IPS DF 6.9 (cell line): ENCODE measurements around the gene TCF7L1.
A peak's percentile ranks its signal among the peaks of the same experiment; 100 is the strongest.

Experiments used
- DNase-seq: peaks from one replicate; pipeline ENCODE4 v3.0.0-alpha.2; 2013; ENCODE audit warnings: low read depth, low spot score
- H3K27ac ChIP-seq: one replicate; pipeline ENCODE4 v1.5.1; 2013; ENCODE audit warnings: low read length, control low read depth
- H3K27me3 ChIP-seq: 2 replicates; pipeline ENCODE4 v1.6.1; 2013; ENCODE audit warnings: mild to moderate bottlenecking, low read length; ENCODE audit not compliant: control insufficient read depth, insufficient read depth
- H3K36me3 ChIP-seq: 2 replicates; pipeline ENCODE4 v1.6.1; 2013; ENCODE audit warnings: low read length; ENCODE audit not compliant: control insufficient read depth, insufficient read depth
- H3K4me1 ChIP-seq: 2 replicates; pipeline ENCODE4 v1.6.1; 2013; ENCODE audit warnings: low read length; ENCODE audit not compliant: control insufficient read depth, insufficient read depth
- H3K4me3 ChIP-seq: 2 replicates; pipeline ENCODE4 v1.5.1; 2013; ENCODE audit warnings: mild to moderate bottlenecking, low read length
- H3K9me3 ChIP-seq: 2 replicates; pipeline ENCODE4 v1.6.1; 2013; ENCODE audit warnings: low read length, inconsistent platforms; ENCODE audit not compliant: control insufficient read depth, insufficient read depth
- WGBS: extraction: QIAGEN DNeasy Blood & Tissue Kit; methylation state at CpG from one replicate; pipeline ENCODE4 v1.1.7; 2013; ENCODE audit warnings: mixed read lengths, missing lambda C conversion rate; ENCODE audit not compliant: insufficient read length, insufficient coverage; 5-methylcytosine and 5-hydroxymethylcytosine counted together

TCF7L1 gene

DNA sequence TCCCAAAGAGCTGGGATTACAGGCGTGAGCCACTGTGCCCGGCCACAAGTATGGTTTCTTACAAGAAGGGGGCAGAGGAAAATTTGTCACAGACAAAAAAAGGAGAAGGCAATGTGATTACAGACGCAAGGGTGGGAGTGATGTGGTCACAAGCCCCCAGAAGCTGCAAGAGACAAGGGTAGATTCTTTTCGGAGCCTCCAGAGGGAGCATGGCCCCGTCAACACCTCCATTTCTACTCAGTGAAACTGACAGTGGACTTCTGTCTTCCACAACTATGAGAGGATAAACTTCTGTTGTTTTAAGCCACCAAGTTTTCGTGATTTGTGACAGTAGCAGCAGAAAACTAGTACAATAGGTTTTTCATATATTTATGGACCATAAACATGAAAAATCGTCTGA is 2.1 kb upstream of the TCF7L1 start:
- H3K4me1 ChIP-seq: peaks cover 3% of the 10 kb centered on the region; the same call in 1 of the 2 replicates
- H3K9me3 ChIP-seq: no peaks in the 10 kb centered on the region
- H3K27ac ChIP-seq: no peak overlapping the region
- H3K4me3 ChIP-seq: no peak overlapping the region
- H3K27me3 ChIP-seq: no peaks in the 10 kb centered on the region
- no peaks in the 10 kb centered on the region for H3K36me3 ChIP-seq
- no peak for DNase-seq
- no CpG with 5 or more reads among the region's 7 CpGs for WGBS

DNA sequence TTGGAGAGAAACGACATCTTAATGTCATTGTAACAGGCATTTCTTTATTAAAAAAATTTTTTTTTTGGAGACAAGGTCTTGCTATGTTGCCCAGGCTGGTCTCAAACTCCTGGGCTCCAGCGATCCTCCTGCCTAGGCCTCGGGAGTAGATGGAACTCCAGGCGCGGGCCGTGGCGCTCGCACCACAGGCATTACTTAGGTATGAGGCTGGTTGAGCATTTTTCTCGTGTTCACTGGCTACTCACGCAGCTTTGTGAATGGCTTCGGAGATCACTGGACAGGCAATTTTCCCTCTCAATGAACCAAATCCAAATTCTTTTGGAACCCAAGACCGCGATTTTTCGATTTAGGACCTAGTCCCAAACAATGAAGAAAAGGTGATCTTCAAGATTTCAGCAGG is 795 bp upstream of the TCF7L1 start:
- H3K4me1 ChIP-seq: peaks cover 5% of the 10 kb centered on the region; the same call in 1 of the 2 replicates
- H3K4me3 ChIP-seq: peak overlapping the region; percentile 95; the same call in 1 of the 2 replicates
- H3K36me3 ChIP-seq: no peaks in the 10 kb centered on the region
- no peak overlapping the region for H3K27ac ChIP-seq
- no peaks in the 10 kb centered on the region for H3K9me3 ChIP-seq
- no peak for DNase-seq
- WGBS: no CpG with 5 or more reads among the region's 14 CpGs
- no peaks in the 10 kb centered on the region for H3K27me3 ChIP-seq

DNA sequence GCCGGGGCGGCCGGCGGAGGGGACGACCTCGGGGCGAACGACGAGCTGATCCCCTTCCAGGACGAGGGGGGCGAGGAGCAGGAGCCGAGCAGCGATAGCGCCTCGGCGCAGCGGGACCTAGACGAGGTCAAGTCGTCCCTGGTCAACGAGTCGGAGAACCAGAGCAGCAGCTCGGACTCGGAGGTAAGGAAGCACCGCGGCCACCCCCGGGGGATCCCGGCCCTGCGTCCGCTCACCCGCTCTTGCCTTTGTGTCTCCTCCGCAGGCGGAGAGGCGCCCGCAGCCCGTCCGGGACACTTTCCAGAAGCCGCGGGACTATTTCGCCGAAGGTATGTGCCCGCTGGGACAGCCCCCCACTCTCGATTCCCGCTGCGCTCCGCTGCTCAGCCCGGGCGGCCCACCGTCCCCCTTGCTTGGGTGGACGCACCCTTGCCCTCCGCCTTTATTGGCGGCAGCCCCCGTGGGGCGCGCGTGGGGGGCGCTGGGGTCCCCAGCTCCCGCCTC is 611 bp downstream of the TCF7L1 start:
- no peak for DNase-seq
- H3K4me1 ChIP-seq: peaks cover 5% of the 10 kb centered on the region; the same call in 1 of the 2 replicates
- H3K27me3 ChIP-seq: no peaks in the 10 kb centered on the region
- no CpG with 5 or more reads among the region's 57 CpGs for WGBS
- peak overlapping the region; percentile 95 for H3K4me3 ChIP-seq
- H3K36me3 ChIP-seq: no peaks in the 10 kb centered on the region
- H3K9me3 ChIP-seq: no peaks in the 10 kb centered on the region
- no peak overlapping the region for H3K27ac ChIP-seq

DNA sequence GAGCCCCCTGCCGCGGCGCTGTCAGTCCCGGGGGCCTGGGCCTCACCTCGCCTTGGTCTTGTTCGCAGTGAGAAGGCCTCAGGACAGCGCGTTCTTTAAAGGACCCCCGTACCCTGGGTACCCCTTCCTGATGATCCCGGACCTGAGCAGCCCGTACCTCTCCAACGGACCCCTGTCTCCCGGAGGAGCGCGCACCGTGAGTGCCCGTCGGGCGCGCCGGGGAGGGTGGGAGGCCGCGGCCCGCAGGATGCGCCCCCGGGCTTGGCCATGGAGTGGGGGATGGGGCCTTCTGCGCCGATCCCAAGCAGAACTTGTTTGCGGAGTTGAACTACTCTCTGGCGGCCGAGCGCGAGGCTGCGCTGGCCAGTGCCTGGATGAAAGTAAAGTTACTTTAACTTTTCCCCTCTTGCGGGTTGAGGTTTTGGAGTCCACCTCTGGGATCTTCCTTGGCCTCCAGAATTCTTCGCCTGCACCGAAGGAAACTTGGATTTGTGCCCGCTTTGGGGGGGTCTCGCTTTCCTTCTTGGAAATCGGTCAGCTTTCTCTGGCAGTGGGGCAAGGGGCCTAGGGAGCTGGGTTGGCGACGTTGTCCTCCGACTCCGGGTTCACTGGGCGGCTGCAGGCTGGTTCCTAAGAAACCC is 1.2 kb downstream of the TCF7L1 start:
- H3K4me1 ChIP-seq: peaks cover 5% of the 10 kb centered on the region; the same call in 1 of the 2 replicates
- DNase-seq: no peak
- no peaks in the 10 kb centered on the region for H3K36me3 ChIP-seq
- no CpG with 5 or more reads among the region's 45 CpGs for WGBS
- no peaks in the 10 kb centered on the region for H3K9me3 ChIP-seq
- H3K27me3 ChIP-seq: no peaks in the 10 kb centered on the region
- H3K27ac ChIP-seq: peak overlapping the region; percentile 44
- H3K4me3 ChIP-seq: peak overlapping the region; percentile 95

GRCh38 chr2:85134896-85135659 is 1.9 kb downstream of the TCF7L1 start:
- H3K9me3 ChIP-seq: no peaks in the 10 kb centered on the region
- peaks cover 6% of the 10 kb centered on the region for H3K4me1 ChIP-seq
- peak; percentile 90 for DNase-seq
- no peaks in the 10 kb centered on the region for H3K36me3 ChIP-seq
- peak overlapping the region; percentile 95; the same call in 1 of the 2 replicates for H3K4me3 ChIP-seq
- H3K27ac ChIP-seq: peak overlapping the region; percentile 44
- no CpG with 5 or more reads among the region's 46 CpGs for whole genome bisulfite sequencing
- H3K27me3 ChIP-seq: no peaks in the 10 kb centered on the region

GRCh38 chr2:85135660-85135914 is 2.4 kb downstream of the TCF7L1 start:
- no peaks in the 10 kb centered on the region for H3K9me3 ChIP-seq
- no peaks in the 10 kb centered on the region for H3K27me3 ChIP-seq
- peak overlapping the region; percentile 95; the same call in 1 of the 2 replicates for H3K4me3 ChIP-seq
- WGBS: no CpG with 5 or more reads among the region's 4 CpGs
- no peak for DNase-seq
- H3K27ac ChIP-seq: no peak overlapping the region
- H3K4me1 ChIP-seq: peaks cover 7% of the 10 kb centered on the region
- H3K36me3 ChIP-seq: no peaks in the 10 kb centered on the region

- WGBS: no CpG with 5 or more reads among the region's 1 CpG
- Histone ChIP-seq H3K9me3 (no peaks in the 10 kb centered on the region), H3K4me3 (no peak overlapping the region), H3K27me3 (no peaks in the 10 kb centered on the region), H3K36me3 (peaks cover 2% of the 10 kb centered on the region; the same call in 1 of the 2 replicates), H3K27ac (no peak overlapping the region), H3K4me1 (peaks cover 7% of the 10 kb centered on the region)
- DNase-seq: no peak
These were observed 4.0 kb downstream of the TCF7L1 start for GRCh38 chr2:85137156-85137555.

DNA sequence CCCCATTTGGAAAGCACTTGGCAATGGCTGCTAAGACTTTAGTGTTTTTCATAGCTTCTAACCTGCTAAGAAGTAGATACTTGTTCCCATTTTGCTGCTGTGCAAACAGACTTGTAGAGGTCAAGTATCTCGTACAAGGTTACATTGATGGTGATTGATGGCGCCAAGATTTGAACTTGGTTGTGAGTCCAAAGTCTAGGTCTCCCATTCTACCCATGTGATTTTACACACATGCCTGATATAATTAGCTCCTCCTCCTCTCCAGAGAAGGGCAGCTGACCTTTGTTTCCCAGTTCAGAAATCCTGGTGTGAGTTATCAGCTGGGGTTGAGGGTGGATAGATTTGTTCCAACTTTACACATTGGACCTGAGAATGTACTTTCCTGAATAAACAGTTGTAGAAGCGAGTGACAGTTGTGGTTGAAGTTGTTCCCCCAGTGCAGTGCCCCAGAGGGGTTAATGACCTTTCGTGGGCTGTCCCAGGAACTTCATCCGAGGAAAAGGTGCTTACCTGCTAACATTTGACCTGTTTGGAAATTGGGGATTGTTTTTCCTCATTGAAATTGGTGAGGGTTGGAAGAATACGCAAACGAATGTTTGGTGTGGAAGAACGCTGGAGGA is 10.4 kb downstream of the TCF7L1 start:
- Histone ChIP-seq H3K9me3 (no peaks in the 10 kb centered on the region), H3K27ac (no peak overlapping the region), H3K4me3 (no peak overlapping the region), H3K4me1 (peaks cover 6% of the 10 kb centered on the region), H3K27me3 (no peaks in the 10 kb centered on the region), H3K36me3 (peaks cover 2% of the 10 kb centered on the region; the same call in 1 of the 2 replicates)
- DNase-seq: no peak
- WGBS: no CpG with 5 or more reads among the region's 8 CpGs

- Histone ChIP-seq H3K36me3 (peaks cover 2% of the 10 kb centered on the region; the same call in 1 of the 2 replicates), H3K4me3 (no peak overlapping the region), H3K9me3 (no peaks in the 10 kb centered on the region), H3K27ac (no peak overlapping the region), H3K4me1 (peaks cover 3% of the 10 kb centered on the region; the same call in 1 of the 2 replicates), H3K27me3 (no peaks in the 10 kb centered on the region)
- WGBS: no CpG with 5 or more reads among the region's 4 CpGs
- DNase-seq: no peak
These were observed 12.1 kb downstream of the TCF7L1 start for GRCh38 chr2:85145116-85145820.

DNA sequence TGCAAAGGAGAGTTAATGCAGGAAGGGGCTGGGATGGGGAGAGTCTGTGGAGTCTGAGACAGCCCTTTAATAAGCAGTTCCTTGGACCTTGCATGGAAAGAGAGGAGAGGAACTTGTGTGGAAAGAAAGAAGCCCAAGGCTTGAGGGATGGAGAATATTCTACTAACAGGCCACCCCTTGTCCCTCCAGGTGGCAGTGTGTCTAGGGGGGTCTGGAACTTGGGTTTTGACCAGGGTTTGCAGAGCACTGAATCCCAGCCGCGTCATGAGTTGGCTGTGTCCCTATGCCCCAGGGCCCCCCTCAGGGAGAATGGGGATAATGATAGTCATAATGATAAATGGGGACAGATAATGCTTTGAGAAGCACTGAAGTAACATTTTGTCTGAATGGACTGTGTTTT is 15.0 kb downstream of the TCF7L1 start:
- peaks cover 3% of the 10 kb centered on the region; the same call in 1 of the 2 replicates for H3K4me1 ChIP-seq
- H3K9me3 ChIP-seq: no peaks in the 10 kb centered on the region
- H3K4me3 ChIP-seq: no peak overlapping the region
- no peak overlapping the region for H3K27ac ChIP-seq
- H3K27me3 ChIP-seq: no peaks in the 10 kb centered on the region
- no peak for DNase-seq
- no CpG with 5 or more reads among the region's 2 CpGs for WGBS
- no peaks in the 10 kb centered on the region for H3K36me3 ChIP-seq
